Fibroblast of skin of scalp (primary cell): Measurements from ENCODE around the gene SNX15. TPM values are rescaled to one million over a fixed set of nuclear protein-coding genes. Genes with fewer than 3 reads are reported as not detected.
"Not testable (repeated sequence)": the region's sequence is repeated elsewhere in the genome, so short reads cannot be mapped to it uniquely, and the experiment has no call there.

Experiments used
- DNase-seq: peaks from one replicate; pipeline ENCODE4 v3.0.0-alpha.2; 2013
- polyA plus RNA-seq, 2 experiments: library from polyadenylated mRNA; unstranded; fragments of 120-200 nt; gene quantifications; one replicate each; pipeline ENCODE4 v1.2.1, GENCODE V29; 2013; ENCODE audit not compliant: insufficient read length in 2 of 2

SNX15 gene
- polyA plus RNA-seq (2013, experiment 1 of 2; ENCODE audit: insufficient read length): 24.1 TPM
- 20.6 TPM for polyA plus RNA-seq (2013, experiment 2 of 2; ENCODE audit: insufficient read length)

GRCh38 chr11:65027213-65028067, at the start of gene SNX15:
Gene SNX15, plus strand, starts transcription at chr11:65027439. Its CDS starts 99 bp downstream, at chr11:65027538.
- DNase-seq: peak; percentile 97

GRCh38 chr11:64983339-64983738, 43.9 kb upstream of the SNX15 start:
- not testable (repeated sequence) for DNase-seq

GRCh38 chr11:64987998-64988854, 39.0 kb upstream of the SNX15 start:
- DNase-seq: no peak

- no peak for DNase-seq
Observed at GRCh38 chr11:64989416-64989815, 37.8 kb upstream of the SNX15 start.

GRCh38 chr11:64990222-64990923, 36.9 kb upstream of the SNX15 start:
- no peak for DNase-seq

- no peak for DNase-seq
Observed at GRCh38 chr11:64994318-64994717, 32.9 kb upstream of the SNX15 start.

- DNase-seq: no peak
Observed at GRCh38 chr11:64996327-64996709, 30.9 kb upstream of the SNX15 start.

GRCh38 chr11:64996710-64997380, 30.4 kb upstream of the SNX15 start, which contains the start of gene BATF2:
Gene BATF2, minus strand, starts transcription at chr11:64996971. Its CDS starts 57 bp downstream, at chr11:64996914.
- peak; percentile 65 for DNase-seq

GRCh38 chr11:64998141-64998540, 29.1 kb upstream of the SNX15 start:
- DNase-seq: no peak

- DNase-seq: no peak
Observed at GRCh38 chr11:64998690-64999431, 28.4 kb upstream of the SNX15 start.

- no peak for DNase-seq
Observed at GRCh38 chr11:64999478-64999877, 27.8 kb upstream of the SNX15 start.

GRCh38 chr11:65002706-65003105, 24.5 kb upstream of the SNX15 start:
- DNase-seq: peak; percentile 4

- DNase-seq: peak; percentile 42
Observed at GRCh38 chr11:65003282-65003681, 24.0 kb upstream of the SNX15 start.

GRCh38 chr11:65003968-65004367, 23.3 kb upstream of the SNX15 start:
- not testable (repeated sequence) for DNase-seq

- no peak for DNase-seq
Observed at GRCh38 chr11:65008016-65008415, 19.2 kb upstream of the SNX15 start.

GRCh38 chr11:65008873-65009272, 18.4 kb upstream of the SNX15 start:
- DNase-seq: no peak

- peak; percentile 90 for DNase-seq
Observed at GRCh38 chr11:65013130-65013887, 13.9 kb upstream of the SNX15 start.

GRCh38 chr11:65013888-65014725, 13.1 kb upstream of the SNX15 start, which contains the start of gene ARL2:
Gene ARL2, plus strand, starts transcription at chr11:65014160. Its CDS starts 48 bp downstream, at chr11:65014208.
- peak; percentile 93 for DNase-seq

- DNase-seq: no peak
Observed at GRCh38 chr11:65014726-65015227, 12.5 kb upstream of the SNX15 start.
